GM23338 (cell line): ENCODE measurements around the gene NFATC1. TPM values are rescaled to one million over a fixed set of nuclear protein-coding genes. Genes with fewer than 3 reads are reported as not detected.

Experiments
- ATAC-seq: fragments of 200-7000 bp; cut with Tn5 transposase; 3 replicates; pipeline ENCODE4 v1.9.1; 2020
- DNase-seq: peaks from one replicate; pipeline ENCODE4 v3.0.0-alpha.2; 2015; ENCODE audit warnings: low spot score
- H2AFZ ChIP-seq: fragments of 200-600 bp; sonication (generic); 2 replicates; pipeline ENCODE4 v1.8.0; 2016; ENCODE audit warnings: antibody characterized with exemption, mild to moderate bottlenecking, moderate library complexity
- H3F3A ChIP-seq: fragments of 200-600 bp; sonication (generic); replicated peaks from 2 replicates; pipeline ENCODE4 v1.8.0; 2017; ENCODE audit warnings: antibody characterized with exemption, mixed run types, low read depth
- H3K27ac ChIP-seq: fragments of 200-600 bp; sonication (generic); 2 replicates; pipeline ENCODE4 v1.6.1; 2016; ENCODE audit warnings: low read depth
- H3K27me3 ChIP-seq: fragments of 200-600 bp; sonication (generic); 2 replicates; pipeline ENCODE4 v1.8.0; 2016; ENCODE audit warnings: mild to moderate bottlenecking, mixed run types, moderate library complexity; ENCODE audit not compliant: insufficient read depth
- H3K36me3 ChIP-seq: fragments of 200-600 bp; sonication (generic); 2 replicates; pipeline ENCODE4 v1.8.0; 2016; ENCODE audit warnings: mild to moderate bottlenecking; ENCODE audit not compliant: insufficient read depth
- H3K4me1 ChIP-seq: fragments of 200-600 bp; sonication (generic); 2 replicates; pipeline ENCODE4 v1.8.0; 2016; ENCODE audit warnings: mild to moderate bottlenecking, moderate library complexity; ENCODE audit not compliant: insufficient read depth
- H3K4me2 ChIP-seq: fragments of 200-600 bp; sonication (generic); 2 replicates; pipeline ENCODE4 v1.7.1; 2017; ENCODE audit warnings: mixed run types
- H3K4me3 ChIP-seq: fragments of 200-600 bp; sonication (generic); 2 replicates; pipeline ENCODE4 v1.6.1; 2016; ENCODE audit warnings: mixed run types
- H3K79me2 ChIP-seq: fragments of 200-600 bp; sonication (generic); replicated peaks from 2 replicates; pipeline ENCODE4 v1.8.0; 2017; ENCODE audit warnings: mild to moderate bottlenecking; ENCODE audit not compliant: insufficient read depth
- H3K9me2 ChIP-seq: fragments of 200-600 bp; sonication (generic); 2 replicates; pipeline ENCODE4 v1.8.0; 2017; ENCODE audit not compliant: insufficient read depth
- H4K20me1 ChIP-seq: fragments of 200-600 bp; sonication (generic); replicated peaks from 2 replicates; pipeline ENCODE4 v1.8.0; 2017; ENCODE audit warnings: mild to moderate bottlenecking; ENCODE audit not compliant: insufficient read depth
- H3K27ac Mint-ChIP-seq: 2 replicates; pipeline ENCODE4 v1.8.0; 2020; ENCODE audit warnings: inconsistent platforms, mild to moderate bottlenecking, moderate library complexity, mixed read lengths
- H3K27me3 Mint-ChIP-seq: 3 replicates; pipeline ENCODE4 v1.8.0; 2022; ENCODE audit warnings: low read depth, mild to moderate bottlenecking, moderate library complexity, mixed read lengths, inconsistent platforms; ENCODE audit not compliant: insufficient read depth, poor library complexity
- H3K36me3 Mint-ChIP-seq: 3 replicates; pipeline ENCODE4 v1.8.0; 2021; ENCODE audit warnings: low read depth, mild to moderate bottlenecking, inconsistent platforms, moderate library complexity, mixed read lengths
- H3K4me1 Mint-ChIP-seq: 3 replicates; pipeline ENCODE4 v1.8.0; 2020; ENCODE audit warnings: mild to moderate bottlenecking, inconsistent platforms, mixed read lengths
- H3K4me3 Mint-ChIP-seq: 3 replicates; pipeline ENCODE4 v1.8.0; 2021; ENCODE audit warnings: moderate library complexity, mild to moderate bottlenecking, inconsistent platforms, mixed read lengths
- H3K9me3 Mint-ChIP-seq: 3 replicates; pipeline ENCODE4 v1.8.0; 2020; ENCODE audit warnings: moderate library complexity, mild to moderate bottlenecking, inconsistent platforms, mixed read lengths
- CREB1 ChIP-seq: fragments of 250-450 bp; sonication (Bioruptor Pico); IDR thresholded peaks from 2 replicates; pipeline ENCODE4 v1.5.0; 2020; ENCODE audit warnings: low read depth, mild to moderate bottlenecking, moderate library complexity
- ETS1 ChIP-seq: IDR thresholded peaks from 2 replicates; pipeline ENCODE4 v1.6.1; 2016; ENCODE audit warnings: antibody characterized with exemption
- EZH2 ChIP-seq: fragments of 200-600 bp; sonication (generic); IDR thresholded peaks from one replicate; pipeline ENCODE4 v1.8.0; 2017; ENCODE audit warnings: antibody characterized with exemption, mild to moderate bottlenecking, low read depth; ENCODE audit not compliant: unreplicated experiment
- EZH2phosphoT487 ChIP-seq: fragments of 200-600 bp; sonication (generic); IDR thresholded peaks from one replicate; pipeline ENCODE4 v1.8.1; 2018; ENCODE audit warnings: antibody characterized with exemption; ENCODE audit not compliant: unreplicated experiment
- JUNB ChIP-seq: IDR thresholded peaks from one replicate; pipeline ENCODE4 v1.6.1; 2016; ENCODE audit warnings: antibody characterized with exemption; ENCODE audit not compliant: unreplicated experiment
- NANOG ChIP-seq: IDR thresholded peaks from 2 replicates; pipeline ENCODE4 v1.6.1; 2016; ENCODE audit warnings: antibody characterized with exemption, borderline replicate concordance
- POLR2AphosphoS5 ChIP-seq: IDR thresholded peaks from 2 replicates; pipeline ENCODE4 v1.6.1; 2016; ENCODE audit warnings: antibody characterized with exemption, low read depth
- STAT1 ChIP-seq: IDR thresholded peaks from one replicate; pipeline ENCODE4 v1.6.1; 2016; ENCODE audit warnings: antibody characterized with exemption; ENCODE audit not compliant: unreplicated experiment
- ZNF114 ChIP-seq: fragments of 250-450 bp; sonication (Bioruptor Pico); IDR thresholded peaks from 2 replicates; pipeline ENCODE4 v1.5.0; 2020; ENCODE audit warnings: mild to moderate bottlenecking, moderate library complexity
- ZNF331 ChIP-seq: fragments of 250-450 bp; sonication (Bioruptor Pico); IDR thresholded peaks from 2 replicates; pipeline ENCODE4 v1.5.0; 2020; ENCODE audit warnings: low read depth, mild to moderate bottlenecking, moderate library complexity
- polyA plus RNA-seq: library from polyadenylated mRNA; unstranded; fragments of >200 nt; fragmentation: Nextera tagmentation; extraction: Ambion mirVana; gene quantifications from 2 replicates; pipeline ENCODE4 v1.2.1, GENCODE V29; 2016
- total RNA-seq: library from RNA; depleted of rRNA; stranded (reverse); fragments of >200 nt; shearing (Covaris generic); gene quantifications from 2 replicates; pipeline ENCODE4 v1.2.3, GENCODE V29; 2014
- TF ChIP-seq, protein P1 (sequence below), 2 experiments: fragments of 200-600 bp in 1 of 2; sonication (generic) in 1 of 2; conservative IDR thresholded peaks; 2 replicates each; pipeline versions ENCODE4 v1.5.1 to v1.6.1; 2016 to 2017; ENCODE audit warnings: antibody characterized with exemption in 2 of 2, low read depth in 2 of 2, mild to moderate bottlenecking in 2 of 2, moderate library complexity in 1 of 2
- TF ChIP-seq, protein P2 (sequence below): IDR thresholded peaks from one replicate; pipeline ENCODE4 v1.6.1; 2018; ENCODE audit warnings: antibody characterized with exemption; ENCODE audit not compliant: unreplicated experiment
- TF ChIP-seq, protein P3 (sequence below): fragments of 250-450 bp; sonication (Bioruptor Pico); IDR thresholded peaks from 2 replicates; pipeline ENCODE4 v1.5.0; 2020; ENCODE audit warnings: mild to moderate bottlenecking, moderate library complexity

NFATC1 gene
- total and polyA plus RNA-seq, 2 experiments from 2014 or later: 3.9 to 6.4 TPM

DNA sequence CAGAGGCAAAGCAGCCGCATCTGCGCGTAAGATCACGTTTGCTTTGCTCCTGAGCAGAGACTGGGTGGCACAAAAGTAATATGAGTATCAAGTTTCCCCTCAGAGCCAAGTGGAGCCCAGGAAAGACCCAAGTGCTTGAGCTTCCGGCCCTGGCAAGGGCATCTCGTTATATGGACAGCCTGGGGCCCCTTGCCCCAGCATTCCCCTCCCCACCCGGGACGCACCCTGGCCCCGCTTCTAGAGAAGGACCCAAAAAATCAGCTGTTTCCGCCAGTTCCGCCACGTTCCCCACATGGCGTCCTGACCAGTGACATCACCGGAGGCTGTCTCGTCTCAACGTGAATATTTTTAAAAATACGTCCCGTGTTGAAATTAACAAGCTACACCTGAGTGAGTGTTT lies 135.1 kb downstream of the NFATC1 start:
- Histone ChIP-seq H3K27me3 (no peaks in the 10 kb centered on the region), H3K27ac (no peak overlapping the region), H3K4me1 (no peaks in the 10 kb centered on the region), H4K20me1 (no peaks in the 10 kb centered on the region), H3K4me2 (no peak overlapping the region), H3K4me3 (no peak overlapping the region), H3K9me2 (no peaks in the 10 kb centered on the region), H3F3A (no peaks in the 10 kb centered on the region), H2AFZ (no peak overlapping the region), H3K36me3 (no peaks in the 10 kb centered on the region), H3K79me2 (no peaks in the 10 kb centered on the region)
- DNase-seq (no peak), ATAC-seq (no peak)
- H3K27me3 Mint-ChIP-seq: peaks cover 16% of the 10 kb centered on the region
- no peaks in the 10 kb centered on the region for H3K9me3 Mint-ChIP-seq
- TF ChIP-seq CREB1 (CRISPR knock-in tag) (no peak), POLR2AphosphoS5 (no peak), STAT1 (no peak), ZNF114 (no peak), ETS1 (no peak), JUNB (no peak), ZNF331 (CRISPR knock-in tag) (no peak), EZH2 (no peak), NANOG (no peak), EZH2phosphoT487 (no peak)
- TF ChIP-seq, protein P1, sequence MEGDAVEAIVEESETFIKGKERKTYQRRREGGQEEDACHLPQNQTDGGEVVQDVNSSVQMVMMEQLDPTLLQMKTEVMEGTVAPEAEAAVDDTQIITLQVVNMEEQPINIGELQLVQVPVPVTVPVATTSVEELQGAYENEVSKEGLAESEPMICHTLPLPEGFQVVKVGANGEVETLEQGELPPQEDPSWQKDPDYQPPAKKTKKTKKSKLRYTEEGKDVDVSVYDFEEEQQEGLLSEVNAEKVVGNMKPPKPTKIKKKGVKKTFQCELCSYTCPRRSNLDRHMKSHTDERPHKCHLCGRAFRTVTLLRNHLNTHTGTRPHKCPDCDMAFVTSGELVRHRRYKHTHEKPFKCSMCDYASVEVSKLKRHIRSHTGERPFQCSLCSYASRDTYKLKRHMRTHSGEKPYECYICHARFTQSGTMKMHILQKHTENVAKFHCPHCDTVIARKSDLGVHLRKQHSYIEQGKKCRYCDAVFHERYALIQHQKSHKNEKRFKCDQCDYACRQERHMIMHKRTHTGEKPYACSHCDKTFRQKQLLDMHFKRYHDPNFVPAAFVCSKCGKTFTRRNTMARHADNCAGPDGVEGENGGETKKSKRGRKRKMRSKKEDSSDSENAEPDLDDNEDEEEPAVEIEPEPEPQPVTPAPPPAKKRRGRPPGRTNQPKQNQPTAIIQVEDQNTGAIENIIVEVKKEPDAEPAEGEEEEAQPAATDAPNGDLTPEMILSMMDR (conservative IDR thresholded peaks at IDR 0.05; ENCODE audit: low read depth in 2 of 2): no peak
- TF ChIP-seq, protein P2, sequence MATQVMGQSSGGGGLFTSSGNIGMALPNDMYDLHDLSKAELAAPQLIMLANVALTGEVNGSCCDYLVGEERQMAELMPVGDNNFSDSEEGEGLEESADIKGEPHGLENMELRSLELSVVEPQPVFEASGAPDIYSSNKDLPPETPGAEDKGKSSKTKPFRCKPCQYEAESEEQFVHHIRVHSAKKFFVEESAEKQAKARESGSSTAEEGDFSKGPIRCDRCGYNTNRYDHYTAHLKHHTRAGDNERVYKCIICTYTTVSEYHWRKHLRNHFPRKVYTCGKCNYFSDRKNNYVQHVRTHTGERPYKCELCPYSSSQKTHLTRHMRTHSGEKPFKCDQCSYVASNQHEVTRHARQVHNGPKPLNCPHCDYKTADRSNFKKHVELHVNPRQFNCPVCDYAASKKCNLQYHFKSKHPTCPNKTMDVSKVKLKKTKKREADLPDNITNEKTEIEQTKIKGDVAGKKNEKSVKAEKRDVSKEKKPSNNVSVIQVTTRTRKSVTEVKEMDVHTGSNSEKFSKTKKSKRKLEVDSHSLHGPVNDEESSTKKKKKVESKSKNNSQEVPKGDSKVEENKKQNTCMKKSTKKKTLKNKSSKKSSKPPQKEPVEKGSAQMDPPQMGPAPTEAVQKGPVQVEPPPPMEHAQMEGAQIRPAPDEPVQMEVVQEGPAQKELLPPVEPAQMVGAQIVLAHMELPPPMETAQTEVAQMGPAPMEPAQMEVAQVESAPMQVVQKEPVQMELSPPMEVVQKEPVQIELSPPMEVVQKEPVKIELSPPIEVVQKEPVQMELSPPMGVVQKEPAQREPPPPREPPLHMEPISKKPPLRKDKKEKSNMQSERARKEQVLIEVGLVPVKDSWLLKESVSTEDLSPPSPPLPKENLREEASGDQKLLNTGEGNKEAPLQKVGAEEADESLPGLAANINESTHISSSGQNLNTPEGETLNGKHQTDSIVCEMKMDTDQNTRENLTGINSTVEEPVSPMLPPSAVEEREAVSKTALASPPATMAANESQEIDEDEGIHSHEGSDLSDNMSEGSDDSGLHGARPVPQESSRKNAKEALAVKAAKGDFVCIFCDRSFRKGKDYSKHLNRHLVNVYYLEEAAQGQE: no peak
- TF ChIP-seq, protein P3, sequence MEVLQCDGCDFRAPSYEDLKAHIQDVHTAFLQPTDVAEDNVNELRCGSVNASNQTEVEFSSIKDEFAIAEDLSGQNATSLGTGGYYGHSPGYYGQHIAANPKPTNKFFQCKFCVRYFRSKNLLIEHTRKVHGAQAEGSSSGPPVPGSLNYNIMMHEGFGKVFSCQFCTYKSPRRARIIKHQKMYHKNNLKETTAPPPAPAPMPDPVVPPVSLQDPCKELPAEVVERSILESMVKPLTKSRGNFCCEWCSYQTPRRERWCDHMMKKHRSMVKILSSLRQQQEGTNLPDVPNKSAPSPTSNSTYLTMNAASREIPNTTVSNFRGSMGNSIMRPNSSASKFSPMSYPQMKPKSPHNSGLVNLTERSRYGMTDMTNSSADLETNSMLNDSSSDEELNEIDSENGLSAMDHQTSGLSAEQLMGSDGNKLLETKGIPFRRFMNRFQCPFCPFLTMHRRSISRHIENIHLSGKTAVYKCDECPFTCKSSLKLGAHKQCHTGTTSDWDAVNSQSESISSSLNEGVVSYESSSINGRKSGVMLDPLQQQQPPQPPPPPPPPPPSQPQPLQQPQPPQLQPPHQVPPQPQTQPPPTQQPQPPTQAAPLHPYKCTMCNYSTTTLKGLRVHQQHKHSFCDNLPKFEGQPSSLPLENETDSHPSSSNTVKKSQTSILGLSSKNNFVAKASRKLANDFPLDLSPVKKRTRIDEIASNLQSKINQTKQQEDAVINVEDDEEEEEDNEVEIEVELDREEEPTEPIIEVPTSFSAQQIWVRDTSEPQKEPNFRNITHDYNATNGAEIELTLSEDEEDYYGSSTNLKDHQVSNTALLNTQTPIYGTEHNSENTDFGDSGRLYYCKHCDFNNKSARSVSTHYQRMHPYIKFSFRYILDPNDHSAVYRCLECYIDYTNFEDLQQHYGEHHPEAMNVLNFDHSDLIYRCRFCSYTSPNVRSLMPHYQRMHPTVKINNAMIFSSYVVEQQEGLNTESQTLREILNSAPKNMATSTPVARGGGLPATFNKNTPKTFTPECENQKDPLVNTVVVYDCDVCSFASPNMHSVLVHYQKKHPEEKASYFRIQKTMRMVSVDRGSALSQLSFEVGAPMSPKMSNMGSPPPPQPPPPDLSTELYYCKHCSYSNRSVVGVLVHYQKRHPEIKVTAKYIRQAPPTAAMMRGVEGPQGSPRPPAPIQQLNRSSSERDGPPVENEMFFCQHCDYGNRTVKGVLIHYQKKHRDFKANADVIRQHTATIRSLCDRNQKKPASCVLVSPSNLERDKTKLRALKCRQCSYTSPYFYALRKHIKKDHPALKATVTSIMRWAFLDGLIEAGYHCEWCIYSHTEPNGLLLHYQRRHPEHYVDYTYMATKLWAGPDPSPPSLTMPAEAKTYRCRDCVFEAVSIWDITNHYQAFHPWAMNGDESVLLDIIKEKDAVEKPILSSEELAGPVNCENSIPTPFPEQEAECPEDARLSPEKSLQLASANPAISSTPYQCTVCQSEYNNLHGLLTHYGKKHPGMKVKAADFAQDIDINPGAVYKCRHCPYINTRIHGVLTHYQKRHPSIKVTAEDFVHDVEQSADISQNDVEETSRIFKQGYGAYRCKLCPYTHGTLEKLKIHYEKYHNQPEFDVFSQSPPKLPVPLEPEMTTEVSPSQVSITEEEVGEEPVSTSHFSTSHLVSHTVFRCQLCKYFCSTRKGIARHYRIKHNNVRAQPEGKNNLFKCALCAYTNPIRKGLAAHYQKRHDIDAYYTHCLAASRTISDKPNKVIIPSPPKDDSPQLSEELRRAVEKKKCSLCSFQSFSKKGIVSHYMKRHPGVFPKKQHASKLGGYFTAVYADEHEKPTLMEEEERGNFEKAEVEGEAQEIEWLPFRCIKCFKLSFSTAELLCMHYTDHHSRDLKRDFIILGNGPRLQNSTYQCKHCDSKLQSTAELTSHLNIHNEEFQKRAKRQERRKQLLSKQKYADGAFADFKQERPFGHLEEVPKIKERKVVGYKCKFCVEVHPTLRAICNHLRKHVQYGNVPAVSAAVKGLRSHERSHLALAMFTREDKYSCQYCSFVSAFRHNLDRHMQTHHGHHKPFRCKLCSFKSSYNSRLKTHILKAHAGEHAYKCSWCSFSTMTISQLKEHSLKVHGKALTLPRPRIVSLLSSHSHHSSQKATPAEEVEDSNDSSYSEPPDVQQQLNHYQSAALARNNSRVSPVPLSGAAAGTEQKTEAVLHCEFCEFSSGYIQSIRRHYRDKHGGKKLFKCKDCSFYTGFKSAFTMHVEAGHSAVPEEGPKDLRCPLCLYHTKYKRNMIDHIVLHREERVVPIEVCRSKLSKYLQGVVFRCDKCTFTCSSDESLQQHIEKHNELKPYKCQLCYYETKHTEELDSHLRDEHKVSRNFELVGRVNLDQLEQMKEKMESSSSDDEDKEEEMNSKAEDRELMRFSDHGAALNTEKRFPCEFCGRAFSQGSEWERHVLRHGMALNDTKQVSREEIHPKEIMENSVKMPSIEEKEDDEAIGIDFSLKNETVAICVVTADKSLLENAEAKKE (CRISPR knock-in tag): no peak
- no peak overlapping the region for H3K27ac Mint-ChIP-seq
- peaks cover 3% of the 10 kb centered on the region for H3K4me1 Mint-ChIP-seq
- H3K4me3 Mint-ChIP-seq: no peak overlapping the region
- H3K36me3 Mint-ChIP-seq: no peaks in the 10 kb centered on the region
